Neural cell (in vitro differentiated cells): Measurements from ENCODE around the gene ZCCHC2. TPM values are rescaled to one million over a fixed set of nuclear protein-coding genes. Genes with fewer than 3 reads are reported as not detected.

Experiments
- H2AFZ ChIP-seq: fragments of 200-600, 300-800 bp; sonication (generic), shearing (Covaris generic); 2 replicates; pipeline ENCODE4 v1.6.0; 2014; ENCODE audit warnings: low read depth, mild to moderate bottlenecking, antibody characterized with exemption, low read length, moderate library complexity
- H3F3A ChIP-seq: fragments of 200-600 bp; shearing (Covaris generic); 2 replicates; pipeline ENCODE4 v1.6.1; 2016; ENCODE audit warnings: mild to moderate bottlenecking, moderate library complexity, mixed read lengths, antibody characterized with exemption, low read length; ENCODE audit not compliant: insufficient read depth, poor library complexity, severe bottlenecking
- H3K27ac ChIP-seq: fragments of 200-600, 300-800 bp; sonication (generic), shearing (Covaris generic); 2 replicates; pipeline ENCODE4 v1.5.1; 2014; ENCODE audit warnings: mild to moderate bottlenecking, low read length, moderate library complexity
- H3K27me3 ChIP-seq: fragments of 300-800, 200-600 bp; sonication (generic), shearing (Covaris generic); 2 replicates; pipeline ENCODE4 v1.6.0; 2014; ENCODE audit warnings: mild to moderate bottlenecking, low read depth, low read length, moderate library complexity; ENCODE audit not compliant: insufficient read depth
- H3K36me3 ChIP-seq: fragments of 300-800, 200-600 bp; sonication (generic), shearing (Covaris generic); 2 replicates; pipeline ENCODE4 v1.5.1; 2014; ENCODE audit warnings: mild to moderate bottlenecking, antibody characterized with exemption, low read length, moderate library complexity; ENCODE audit not compliant: insufficient read depth
- H3K4me2 ChIP-seq: fragments of 300-800, 200-600 bp; sonication (generic), shearing (Covaris generic); 2 replicates; pipeline ENCODE4 v1.6.0; 2014; ENCODE audit warnings: mild to moderate bottlenecking, low read length
- H3K4me3 ChIP-seq: fragments of 300-800, 200-600 bp; sonication (generic), shearing (Covaris generic); 2 replicates; pipeline ENCODE4 v1.5.1; 2014; ENCODE audit warnings: mild to moderate bottlenecking, low read length, moderate library complexity
- H3K79me2 ChIP-seq: fragments of 200-600 bp; shearing (Covaris generic); replicated peaks from 2 replicates; pipeline ENCODE4 v1.6.0; 2014; ENCODE audit warnings: mild to moderate bottlenecking, low read length, moderate library complexity; ENCODE audit not compliant: insufficient read depth
- H3K9ac ChIP-seq: fragments of 300-800, 200-600 bp; sonication (generic), shearing (Covaris generic); 2 replicates; pipeline ENCODE4 v1.6.1; 2016; ENCODE audit warnings: mild to moderate bottlenecking, low read length, mixed read lengths
- H3K9me2 ChIP-seq: fragments of 200-600 bp; shearing (Covaris generic); 2 replicates; pipeline ENCODE4 v1.6.1; 2016; ENCODE audit warnings: mild to moderate bottlenecking, low read length, mixed read lengths; ENCODE audit not compliant: insufficient read depth
- H3K9me3 ChIP-seq: fragments of 200-600, 300-800 bp; sonication (generic), shearing (Covaris generic); 2 replicates; pipeline ENCODE4 v1.6.1; 2016; ENCODE audit warnings: mild to moderate bottlenecking, mixed run types, low read length, moderate library complexity, mixed read lengths
- H4K20me1 ChIP-seq: fragments of 200-600 bp; shearing (Covaris generic); 2 replicates; pipeline ENCODE4 v1.6.1; 2016; ENCODE audit warnings: mild to moderate bottlenecking, mixed run types; ENCODE audit not compliant: insufficient read depth
- EP300 ChIP-seq: fragments of 450-650 bp; conservative IDR thresholded peaks from 2 replicates; pipeline ENCODE4 v1.6.1; 2014; ENCODE audit warnings: antibody characterized with exemption, mild to moderate bottlenecking, moderate library complexity; ENCODE audit not compliant: poor library complexity, severe bottlenecking
- EZH2 ChIP-seq: fragments of 200-600, 300-800 bp; shearing (Covaris generic), sonication (generic); IDR thresholded peaks from 2 replicates; pipeline ENCODE4 v1.6.1; 2014; ENCODE audit warnings: antibody characterized with exemption, low read length, borderline replicate concordance, mild to moderate bottlenecking; ENCODE audit not compliant: insufficient read depth, poor library complexity, severe bottlenecking
- MXI1 ChIP-seq: fragments of 450-650 bp; conservative IDR thresholded peaks from 2 replicates; pipeline ENCODE4 v1.6.1; 2014; ENCODE audit warnings: antibody characterized with exemption, mild to moderate bottlenecking; ENCODE audit not compliant: poor library complexity, severe bottlenecking
- POLR2AphosphoS5 ChIP-seq: IDR thresholded peaks from 2 replicates; pipeline ENCODE4 v1.6.1; 2012
- RAD21 ChIP-seq: fragments of 450-650 bp; conservative IDR thresholded peaks from 2 replicates; pipeline ENCODE4 v1.6.1; 2014; ENCODE audit warnings: antibody characterized with exemption, mild to moderate bottlenecking, moderate library complexity
- SMC3 ChIP-seq: fragments of 450-650 bp; conservative IDR thresholded peaks from 2 replicates; pipeline ENCODE4 v1.6.1; 2014; ENCODE audit warnings: antibody characterized with exemption, mild to moderate bottlenecking, moderate library complexity; ENCODE audit not compliant: poor library complexity
- TAF1 ChIP-seq: IDR thresholded peaks from 2 replicates; pipeline ENCODE4 v1.6.1; 2012; ENCODE audit warnings: low read depth
- polyA plus RNA-seq: library from polyadenylated mRNA; depleted of rRNA; stranded (reverse); fragments of >200 nt; gene quantifications from 2 replicates; pipeline ENCODE4 v1.2.3, GENCODE V29; 2014
- TF ChIP-seq, protein P1 (sequence below): fragments of 450-650 bp; IDR thresholded peaks from 2 replicates; pipeline ENCODE4 v1.5.1; 2014; ENCODE audit warnings: antibody characterized with exemption, mild to moderate bottlenecking, moderate library complexity; ENCODE audit not compliant: poor library complexity, severe bottlenecking
- TF ChIP-seq, protein P2 (sequence below): IDR thresholded peaks from 2 replicates; pipeline ENCODE4 v1.6.1; 2012; ENCODE audit warnings: borderline replicate concordance

Gene ZCCHC2
- polyA plus RNA-seq, 1 donor from 2014 or later, result 3.8 TPM

DNA sequence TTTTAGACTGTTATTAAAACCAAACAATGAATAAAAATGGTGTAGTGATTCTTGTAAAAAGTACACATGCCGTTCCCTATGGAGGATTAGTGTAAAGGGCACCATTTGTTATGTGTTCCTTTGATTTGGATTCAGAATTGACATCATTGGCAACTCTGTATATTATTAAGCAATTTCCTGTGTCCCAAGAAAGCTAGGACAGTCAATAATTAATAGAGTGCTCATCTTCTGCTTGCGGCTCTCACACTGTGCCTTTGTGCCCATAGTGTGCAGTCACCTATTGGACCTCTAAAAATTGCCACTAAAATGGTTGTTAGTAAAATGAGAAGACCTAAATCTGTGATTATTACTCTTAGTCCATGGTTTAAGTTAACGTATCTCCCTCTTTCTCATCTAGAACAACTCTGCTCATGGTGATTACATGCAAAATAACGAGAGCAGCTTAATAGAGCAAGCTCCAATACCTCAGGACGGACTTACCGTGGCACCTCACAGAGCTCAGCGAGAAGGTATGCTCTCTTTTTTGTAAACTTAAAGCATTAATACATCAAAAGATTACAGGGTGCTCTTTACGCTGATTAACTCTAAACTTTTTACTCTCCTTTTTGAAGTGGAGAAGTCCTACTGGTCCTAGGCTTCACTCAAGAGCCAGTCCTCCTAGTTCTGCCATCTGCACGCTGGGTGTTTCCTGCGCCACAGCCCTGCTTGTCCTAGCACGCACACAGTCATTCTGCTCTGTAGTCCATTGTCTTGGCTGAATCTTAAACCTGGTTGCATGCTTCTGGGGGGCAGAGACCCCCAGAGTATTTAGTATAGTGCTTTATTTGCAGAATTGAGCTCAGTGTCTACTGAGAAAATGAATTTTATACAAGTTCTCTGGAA lies 16.7 kb downstream of the ZCCHC2 start:
- no peak overlapping the region for H3K4me3 ChIP-seq
- no peak overlapping the region for H2AFZ ChIP-seq
- no peak overlapping the region for H3K9ac ChIP-seq
- no peaks in the 10 kb centered on the region for H3K9me2 ChIP-seq
- no peak for TF ChIP-seq EZH2
- TF ChIP-seq POLR2AphosphoS5, result no peak
- no peak for TF ChIP-seq MXI1
- TF ChIP-seq TAF1, result no peak
- TF ChIP-seq, protein P1, sequence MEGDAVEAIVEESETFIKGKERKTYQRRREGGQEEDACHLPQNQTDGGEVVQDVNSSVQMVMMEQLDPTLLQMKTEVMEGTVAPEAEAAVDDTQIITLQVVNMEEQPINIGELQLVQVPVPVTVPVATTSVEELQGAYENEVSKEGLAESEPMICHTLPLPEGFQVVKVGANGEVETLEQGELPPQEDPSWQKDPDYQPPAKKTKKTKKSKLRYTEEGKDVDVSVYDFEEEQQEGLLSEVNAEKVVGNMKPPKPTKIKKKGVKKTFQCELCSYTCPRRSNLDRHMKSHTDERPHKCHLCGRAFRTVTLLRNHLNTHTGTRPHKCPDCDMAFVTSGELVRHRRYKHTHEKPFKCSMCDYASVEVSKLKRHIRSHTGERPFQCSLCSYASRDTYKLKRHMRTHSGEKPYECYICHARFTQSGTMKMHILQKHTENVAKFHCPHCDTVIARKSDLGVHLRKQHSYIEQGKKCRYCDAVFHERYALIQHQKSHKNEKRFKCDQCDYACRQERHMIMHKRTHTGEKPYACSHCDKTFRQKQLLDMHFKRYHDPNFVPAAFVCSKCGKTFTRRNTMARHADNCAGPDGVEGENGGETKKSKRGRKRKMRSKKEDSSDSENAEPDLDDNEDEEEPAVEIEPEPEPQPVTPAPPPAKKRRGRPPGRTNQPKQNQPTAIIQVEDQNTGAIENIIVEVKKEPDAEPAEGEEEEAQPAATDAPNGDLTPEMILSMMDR, result no peak
- TF ChIP-seq SMC3, result no peak
- TF ChIP-seq EP300, result no peak
- TF ChIP-seq, protein P2, sequence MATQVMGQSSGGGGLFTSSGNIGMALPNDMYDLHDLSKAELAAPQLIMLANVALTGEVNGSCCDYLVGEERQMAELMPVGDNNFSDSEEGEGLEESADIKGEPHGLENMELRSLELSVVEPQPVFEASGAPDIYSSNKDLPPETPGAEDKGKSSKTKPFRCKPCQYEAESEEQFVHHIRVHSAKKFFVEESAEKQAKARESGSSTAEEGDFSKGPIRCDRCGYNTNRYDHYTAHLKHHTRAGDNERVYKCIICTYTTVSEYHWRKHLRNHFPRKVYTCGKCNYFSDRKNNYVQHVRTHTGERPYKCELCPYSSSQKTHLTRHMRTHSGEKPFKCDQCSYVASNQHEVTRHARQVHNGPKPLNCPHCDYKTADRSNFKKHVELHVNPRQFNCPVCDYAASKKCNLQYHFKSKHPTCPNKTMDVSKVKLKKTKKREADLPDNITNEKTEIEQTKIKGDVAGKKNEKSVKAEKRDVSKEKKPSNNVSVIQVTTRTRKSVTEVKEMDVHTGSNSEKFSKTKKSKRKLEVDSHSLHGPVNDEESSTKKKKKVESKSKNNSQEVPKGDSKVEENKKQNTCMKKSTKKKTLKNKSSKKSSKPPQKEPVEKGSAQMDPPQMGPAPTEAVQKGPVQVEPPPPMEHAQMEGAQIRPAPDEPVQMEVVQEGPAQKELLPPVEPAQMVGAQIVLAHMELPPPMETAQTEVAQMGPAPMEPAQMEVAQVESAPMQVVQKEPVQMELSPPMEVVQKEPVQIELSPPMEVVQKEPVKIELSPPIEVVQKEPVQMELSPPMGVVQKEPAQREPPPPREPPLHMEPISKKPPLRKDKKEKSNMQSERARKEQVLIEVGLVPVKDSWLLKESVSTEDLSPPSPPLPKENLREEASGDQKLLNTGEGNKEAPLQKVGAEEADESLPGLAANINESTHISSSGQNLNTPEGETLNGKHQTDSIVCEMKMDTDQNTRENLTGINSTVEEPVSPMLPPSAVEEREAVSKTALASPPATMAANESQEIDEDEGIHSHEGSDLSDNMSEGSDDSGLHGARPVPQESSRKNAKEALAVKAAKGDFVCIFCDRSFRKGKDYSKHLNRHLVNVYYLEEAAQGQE, result no peak
- TF ChIP-seq RAD21, result no peak
- no peaks in the 10 kb centered on the region for H3F3A ChIP-seq
- H3K9me3 ChIP-seq, result no peaks in the 10 kb centered on the region
- H3K4me2 ChIP-seq, result no peak overlapping the region
- H3K27ac ChIP-seq, result no peak overlapping the region
- H3K36me3 ChIP-seq, result peaks cover 5% of the 10 kb centered on the region
- H3K79me2 ChIP-seq, result peaks cover 9% of the 10 kb centered on the region
- no peaks in the 10 kb centered on the region for H4K20me1 ChIP-seq
- no peaks in the 10 kb centered on the region for H3K27me3 ChIP-seq

DNA sequence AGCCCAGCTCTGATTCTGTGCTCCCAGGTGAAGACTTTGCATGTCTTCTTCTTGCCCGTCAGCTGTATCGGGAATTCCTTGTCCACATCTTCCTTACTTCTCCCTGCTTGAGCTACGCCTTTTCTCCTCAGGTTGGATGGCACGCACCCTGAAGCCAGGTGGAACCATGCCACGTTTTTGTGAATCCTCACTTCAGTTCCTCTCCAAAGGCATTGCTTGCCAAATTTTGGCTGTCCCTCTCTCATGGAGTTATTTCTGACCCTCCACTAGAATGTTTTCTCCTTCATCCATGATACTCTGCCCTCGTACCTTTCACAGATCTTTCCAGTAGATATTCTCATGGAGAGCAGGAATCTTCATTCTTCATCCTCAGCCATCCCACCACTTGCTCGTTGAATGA lies 20.2 kb downstream of the ZCCHC2 start:
- H3K79me2 ChIP-seq, result peaks cover 5% of the 10 kb centered on the region
- no peak overlapping the region for H3K9ac ChIP-seq
- no peak overlapping the region for H3K27ac ChIP-seq
- H3K4me2 ChIP-seq, result no peak overlapping the region
- no peaks in the 10 kb centered on the region for H3K9me2 ChIP-seq
- peaks cover 5% of the 10 kb centered on the region for H3K36me3 ChIP-seq
- no peak overlapping the region for H2AFZ ChIP-seq
- no peaks in the 10 kb centered on the region for H3F3A ChIP-seq
- no peaks in the 10 kb centered on the region for H4K20me1 ChIP-seq
- no peaks in the 10 kb centered on the region for H3K27me3 ChIP-seq
- no peaks in the 10 kb centered on the region for H3K9me3 ChIP-seq
- TF ChIP-seq TAF1 (no peak), EZH2 (no peak)
- TF ChIP-seq, protein P2, result no peak
- no peak overlapping the region for H3K4me3 ChIP-seq
